Cardiac ventricle fibroblast (primary cell): Measurements from ENCODE around the gene ZBTB26. TPM values are rescaled to one million over a fixed set of nuclear protein-coding genes. Genes with fewer than 3 reads are reported as not detected.

Source experiments
- total RNA-seq: library from RNA; depleted of rRNA; stranded (reverse); fragments of >200 nt; gene quantifications from 2 replicates; pipeline ENCODE4 v1.2.3, GENCODE V29; 2015

Gene ZBTB26, protein sequence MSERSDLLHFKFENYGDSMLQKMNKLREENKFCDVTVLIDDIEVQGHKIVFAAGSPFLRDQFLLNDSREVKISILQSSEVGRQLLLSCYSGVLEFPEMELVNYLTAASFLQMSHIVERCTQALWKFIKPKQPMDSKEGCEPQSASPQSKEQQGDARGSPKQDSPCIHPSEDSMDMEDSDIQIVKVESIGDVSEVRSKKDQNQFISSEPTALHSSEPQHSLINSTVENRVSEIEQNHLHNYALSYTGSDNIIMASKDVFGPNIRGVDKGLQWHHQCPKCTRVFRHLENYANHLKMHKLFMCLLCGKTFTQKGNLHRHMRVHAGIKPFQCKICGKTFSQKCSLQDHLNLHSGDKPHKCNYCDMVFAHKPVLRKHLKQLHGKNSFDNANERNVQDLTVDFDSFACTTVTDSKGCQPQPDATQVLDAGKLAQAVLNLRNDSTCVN
- total RNA-seq, result 4.5 and 6.1 TPM in 2 replicates

DNA sequence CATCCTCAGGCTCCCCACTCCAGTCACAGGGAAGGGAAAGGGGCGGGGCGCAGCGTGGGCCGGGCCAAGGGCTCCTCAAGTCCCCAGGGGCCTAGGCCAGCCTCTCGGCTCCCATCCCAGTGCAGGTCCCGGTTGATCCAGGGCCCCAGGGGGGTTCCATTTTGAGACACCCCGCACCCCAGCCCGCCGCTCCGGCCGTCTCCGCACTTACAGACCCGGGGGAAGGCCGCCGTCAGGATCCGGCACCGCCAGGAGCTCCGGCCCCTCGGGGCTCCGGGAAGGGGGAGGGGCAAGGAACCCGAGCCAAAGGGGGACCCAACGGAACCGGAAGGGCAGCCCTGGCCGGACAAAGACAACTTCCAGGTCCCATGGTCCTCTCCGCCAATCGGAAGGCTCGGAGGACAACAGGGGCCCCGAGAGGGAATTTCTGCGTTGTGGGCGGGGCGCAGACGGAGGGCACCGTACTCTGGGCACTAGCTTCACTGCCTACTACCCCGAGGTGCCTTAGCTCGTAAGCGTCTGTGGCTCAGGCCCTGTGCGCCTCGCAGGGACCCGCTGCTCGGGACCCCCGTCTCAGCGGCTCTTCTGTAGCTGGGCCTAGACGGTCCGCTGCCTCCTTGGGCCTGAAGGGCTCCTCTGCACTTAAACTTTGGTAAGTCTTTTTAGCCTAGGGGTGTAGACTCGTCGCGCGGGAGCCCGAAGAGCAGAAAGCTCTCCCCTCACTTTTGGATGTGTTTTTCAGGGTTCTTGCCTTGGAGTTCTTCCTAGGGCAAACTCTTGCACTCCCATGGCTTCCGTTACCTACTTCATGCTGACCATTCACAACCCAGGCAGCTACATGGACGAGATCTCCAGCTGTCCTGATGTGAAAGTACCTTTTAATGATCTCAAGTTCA is at the start of gene ZBTB26:
Gene ZBTB26 (minus strand): TSS at position 287 of the 896 bp plus-strand sequence. CDS start 11,578 bp downstream, outside the sequence.

DNA sequence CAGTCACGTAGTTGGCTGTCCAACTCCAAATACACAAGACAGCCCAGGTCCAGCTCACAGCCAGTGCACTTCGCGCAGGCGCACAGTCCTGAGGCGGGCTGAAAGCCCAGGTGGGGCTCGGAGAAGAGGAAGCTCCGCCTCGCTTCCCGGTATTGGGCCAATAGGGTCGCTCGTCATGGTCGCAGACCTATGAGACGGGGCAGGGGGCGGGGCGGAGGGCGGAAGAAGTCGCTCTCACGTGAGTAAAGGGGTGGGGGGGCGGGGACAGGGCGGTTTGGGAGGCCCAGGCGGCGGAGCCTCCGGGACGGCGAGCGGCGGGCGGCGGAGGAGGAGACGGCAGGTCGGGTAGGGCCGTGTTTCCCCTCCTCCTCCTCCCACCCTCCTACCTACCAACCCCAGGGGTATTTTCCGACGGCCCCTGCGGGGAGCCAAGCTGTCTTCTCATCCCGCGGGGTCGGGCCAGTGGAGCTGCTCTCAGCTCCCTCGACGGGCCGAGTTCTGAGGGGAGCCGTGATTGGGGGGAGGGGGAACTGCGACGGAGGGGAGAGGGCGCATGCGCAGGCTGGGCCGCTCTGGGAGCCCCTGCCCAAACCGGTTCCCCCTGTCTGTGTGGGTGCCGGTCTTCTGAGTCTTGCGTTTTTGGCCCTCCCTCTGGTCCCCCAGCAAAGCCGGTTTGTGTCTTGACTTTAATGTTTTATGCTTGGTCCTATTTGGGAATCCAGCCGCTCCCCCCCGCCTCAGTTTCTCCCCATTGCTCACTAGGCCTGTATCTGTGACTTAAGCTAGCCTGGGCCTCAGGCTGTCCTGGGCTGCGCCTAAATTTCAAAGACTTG is 9.7 kb upstream of the ZBTB26 start, which contains the start of gene RABGAP1:
Gene RABGAP1 (plus strand): TSS at position 272 of the 833 bp plus-strand sequence. CDS start 16,040 bp downstream, outside the sequence.

DNA sequence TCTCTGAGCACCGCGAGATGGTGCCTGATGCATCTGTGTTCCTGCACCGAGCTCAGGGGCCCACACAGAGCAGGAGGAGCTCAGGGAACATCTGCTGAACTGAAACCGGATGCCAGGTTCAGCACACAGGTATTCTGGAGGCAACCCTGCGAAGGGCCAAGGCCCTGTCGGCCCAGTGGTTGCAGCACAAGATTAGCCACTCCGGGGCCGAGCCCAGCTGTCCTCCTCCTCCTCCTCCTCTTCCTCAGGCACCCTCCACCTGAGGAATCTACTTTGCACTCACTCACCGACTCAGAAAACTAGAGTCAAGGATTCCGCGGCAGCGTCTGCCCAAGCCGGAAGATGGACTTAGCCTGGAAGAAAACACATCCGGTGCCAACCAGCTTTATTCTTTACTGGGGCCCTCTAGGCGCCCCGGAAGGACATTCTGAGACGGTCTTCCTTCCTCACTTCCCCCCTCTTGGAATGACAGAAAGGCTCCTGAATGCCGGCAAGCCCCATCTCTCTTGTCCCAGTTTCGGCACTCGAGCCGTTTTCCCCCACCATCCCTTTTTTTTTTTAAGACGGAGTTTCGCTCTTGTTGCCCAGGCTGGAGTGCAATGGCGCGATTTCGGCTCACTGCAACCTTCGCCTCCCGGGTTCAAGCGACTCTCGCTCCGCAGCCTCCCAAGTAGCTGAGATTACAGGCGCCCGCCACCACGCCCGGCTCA is 18.2 kb downstream of the ZBTB26 start, which contains the start of gene ZBTB6:
Gene ZBTB6 (minus strand): TSS at position 360 of the 710 bp plus-strand sequence. CDS start 1,251 bp downstream, outside the sequence.

DNA sequence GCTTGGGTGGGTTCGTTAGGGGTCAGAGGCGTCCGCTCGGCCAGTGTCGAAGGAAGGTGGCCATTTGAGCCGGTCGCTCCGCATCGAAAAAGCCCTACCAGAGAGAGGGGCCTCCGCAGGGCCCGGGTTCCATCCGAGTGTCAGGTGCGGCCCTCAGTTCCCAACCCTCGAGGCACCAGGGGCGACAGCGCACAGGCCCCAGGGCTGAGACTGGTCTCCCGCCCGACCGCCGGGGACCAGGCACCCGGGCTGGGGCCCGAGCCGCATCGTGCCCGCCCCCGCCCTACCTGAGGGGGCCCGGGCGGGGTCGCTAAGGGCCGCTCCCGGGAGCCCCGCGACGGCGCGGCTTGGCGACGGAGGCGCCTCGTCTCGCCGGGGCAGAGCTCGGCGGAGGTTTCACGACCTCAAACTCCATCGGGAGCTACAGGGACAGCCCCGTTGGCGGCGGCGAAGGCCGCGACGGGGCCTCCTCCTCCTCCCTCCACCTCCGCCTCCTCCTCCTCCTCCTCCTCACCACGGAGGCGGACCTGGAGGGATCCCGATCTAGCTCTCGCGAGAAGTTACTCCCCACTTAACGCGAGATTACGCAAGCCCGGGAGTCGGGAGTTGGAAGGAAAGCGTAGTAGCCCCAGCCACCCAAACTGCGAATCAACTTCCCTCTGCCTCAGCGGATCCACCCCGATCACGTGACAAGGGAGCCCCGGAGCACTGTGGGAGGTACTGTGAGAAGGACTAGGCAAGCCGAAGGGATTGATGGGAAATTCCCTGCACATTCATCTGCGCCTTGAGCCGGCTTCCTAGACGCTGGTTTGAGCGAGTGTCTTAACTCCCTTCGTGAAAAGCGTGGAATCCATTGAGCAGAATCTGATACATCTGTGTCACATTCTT is 26.2 kb downstream of the ZBTB26 start, which contains the start of gene RC3H2:
Gene RC3H2 (minus strand): TSS at position 537 of the 888 bp plus-strand sequence. CDS start 7,850 bp downstream, outside the sequence.

Other genes with a start within 250 kb of the ZBTB26 start
- not detected in 2 replicates for gene OR1L4, start 207.5 kb downstream of the ZBTB26 start, total RNA-seq
- not detected in 2 replicates for gene OR1L6, start 189.2 kb downstream of the ZBTB26 start, total RNA-seq
- not detected in 2 replicates for gene OR5C1, start 142.6 kb downstream of the ZBTB26 start, total RNA-seq
- gene OR1K1, start 131.4 kb downstream of the ZBTB26 start, total RNA-seq, result not detected in 2 replicates
- gene PDCL, start 102.9 kb downstream of the ZBTB26 start, total RNA-seq, result 16.1 and 16.2 TPM in 2 replicates
- gene RC3H2, start 26.2 kb downstream of the ZBTB26 start, total RNA-seq, result 24.6 and 25.1 TPM in 2 replicates
- 5.1 and 8.7 TPM in 2 replicates for gene ZBTB6, start 18.2 kb downstream of the ZBTB26 start, total RNA-seq
- 12.7 and 21.0 TPM in 2 replicates for gene RABGAP1, start 9.5 kb upstream of the ZBTB26 start, total RNA-seq
- 0.19 and 0.29 TPM in 2 replicates for gene GPR21, start 102.2 kb upstream of the ZBTB26 start, total RNA-seq